BJ (cell line): Measurements from ENCODE around the gene CCDC86. TPM values are rescaled to one million over a fixed set of nuclear protein-coding genes. Genes with fewer than 3 reads are reported as not detected.

Experiments used
- CTCF ChIA-PET: fragments of 350-600 bp; formaldehyde crosslinking; extraction: SDS; loops from one replicate; lab custom pipeline; 2021; ENCODE audit warnings: antibody characterized with exemption, inconsistent platforms; lab: Yijun Ruan, JAX
- POLR2A ChIA-PET: fragments of 300-600 bp; sonication (Branson Sonifier 250); formaldehyde crosslinking; extraction: SDS; loops from one replicate; lab custom pipeline; 2021; ENCODE audit warnings: antibody characterized with exemption; lab: Charles Lee
- DNase-seq: peaks from one replicate; pipeline ENCODE4 v3.0.0-alpha.2; 2011; ENCODE audit warnings: low read depth
- H3K27me3 ChIP-seq: 2 replicates; pipeline ENCODE4 v1.6.0; 2011; ENCODE audit warnings: low read length; ENCODE audit not compliant: control insufficient read depth, insufficient read depth
- H3K36me3 ChIP-seq: 2 replicates; pipeline ENCODE4 v1.5.1; 2011; ENCODE audit warnings: low read length; ENCODE audit not compliant: control insufficient read depth, insufficient read depth
- H3K4me3 ChIP-seq: 2 replicates; pipeline ENCODE4 v1.5.1; 2011; ENCODE audit warnings: low read depth, mild to moderate bottlenecking, control low read depth, low read length
- polyA plus RNA-seq: library from polyadenylated mRNA; depleted of rRNA; stranded (reverse); fragments of >200 nt; gene quantifications from 2 replicates; pipeline ENCODE4 v1.2.3, GENCODE V29; 2011
- TF ChIP-seq, protein P1 (sequence below): IDR thresholded peaks from 2 replicates; pipeline ENCODE4 v1.5.1; 2011; ENCODE audit warnings: low read depth, mild to moderate bottlenecking, control low read depth, inconsistent platforms, low read length, moderate library complexity; ENCODE audit not compliant: insufficient read depth

Gene CCDC86
- polyA plus RNA-seq, 1 experiment = 21.2 TPM

DNA sequence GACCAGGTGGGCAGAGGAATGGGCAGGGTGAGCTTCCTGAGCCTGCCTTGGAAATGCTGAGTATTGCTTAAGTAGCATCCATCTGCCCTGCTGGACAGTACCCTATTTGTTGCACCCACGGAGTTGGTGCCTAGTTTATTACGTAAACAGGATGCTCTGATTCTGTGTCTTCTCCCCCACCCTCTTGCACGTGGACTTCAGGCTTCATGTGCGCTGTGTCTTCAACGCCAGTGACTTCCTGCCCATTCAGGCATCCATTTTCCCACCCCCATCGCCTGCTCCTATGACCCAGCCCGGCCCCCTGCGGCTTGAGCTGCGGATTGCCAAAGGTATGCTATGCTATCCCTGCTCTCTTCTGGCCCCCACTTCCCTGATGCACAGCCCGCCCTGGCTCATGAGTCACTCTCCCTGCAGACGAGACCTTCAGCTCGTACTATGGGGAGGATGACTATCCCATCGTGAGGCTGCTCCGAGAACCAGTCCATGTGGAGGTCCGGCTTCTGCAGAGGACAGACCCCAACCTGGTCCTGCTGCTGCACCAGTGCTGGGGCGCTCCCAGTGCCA lies 31.1 kb downstream of the CCDC86 start:
- peak; percentile 21 for DNase-seq
- TF ChIP-seq, protein P1, sequence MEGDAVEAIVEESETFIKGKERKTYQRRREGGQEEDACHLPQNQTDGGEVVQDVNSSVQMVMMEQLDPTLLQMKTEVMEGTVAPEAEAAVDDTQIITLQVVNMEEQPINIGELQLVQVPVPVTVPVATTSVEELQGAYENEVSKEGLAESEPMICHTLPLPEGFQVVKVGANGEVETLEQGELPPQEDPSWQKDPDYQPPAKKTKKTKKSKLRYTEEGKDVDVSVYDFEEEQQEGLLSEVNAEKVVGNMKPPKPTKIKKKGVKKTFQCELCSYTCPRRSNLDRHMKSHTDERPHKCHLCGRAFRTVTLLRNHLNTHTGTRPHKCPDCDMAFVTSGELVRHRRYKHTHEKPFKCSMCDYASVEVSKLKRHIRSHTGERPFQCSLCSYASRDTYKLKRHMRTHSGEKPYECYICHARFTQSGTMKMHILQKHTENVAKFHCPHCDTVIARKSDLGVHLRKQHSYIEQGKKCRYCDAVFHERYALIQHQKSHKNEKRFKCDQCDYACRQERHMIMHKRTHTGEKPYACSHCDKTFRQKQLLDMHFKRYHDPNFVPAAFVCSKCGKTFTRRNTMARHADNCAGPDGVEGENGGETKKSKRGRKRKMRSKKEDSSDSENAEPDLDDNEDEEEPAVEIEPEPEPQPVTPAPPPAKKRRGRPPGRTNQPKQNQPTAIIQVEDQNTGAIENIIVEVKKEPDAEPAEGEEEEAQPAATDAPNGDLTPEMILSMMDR = no peak
- Histone ChIP-seq H3K4me3 (no peak overlapping the region), H3K36me3 (no peaks in the 10 kb centered on the region), H3K27me3 (no peaks in the 10 kb centered on the region)
- ChIA-PET CTCF (interaction anchor here (0.6 to 4.6 kb wide), 6 partner anchors 12 to 313 kb away, joined by 4 to 21 read pairs (median 8); no protein-coding TSS in a partner anchor), POLR2A (no interaction called here)

DNA sequence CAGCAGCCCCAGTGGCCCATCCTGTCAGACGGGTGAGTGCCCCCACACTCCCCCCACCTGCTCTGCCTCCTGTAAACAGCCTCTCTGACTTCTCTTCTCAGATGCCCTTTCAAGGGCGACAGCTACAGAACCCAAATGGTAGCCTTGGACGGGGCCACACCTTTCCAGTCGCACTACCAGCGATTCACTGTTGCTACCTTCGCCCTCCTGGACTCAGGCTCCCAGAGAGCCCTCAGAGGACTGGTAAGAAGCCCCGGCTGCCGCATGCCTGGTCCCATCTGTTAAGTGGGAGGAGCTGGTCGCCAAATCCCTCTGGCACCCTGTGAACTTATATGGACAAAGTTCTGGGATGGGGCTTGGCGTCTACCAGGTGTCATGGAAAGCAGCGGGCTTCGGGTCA lies 31.6 kb downstream of the CCDC86 start:
- TF ChIP-seq, protein P1 = no peak
- no peak for DNase-seq
- CTCF ChIA-PET = interaction anchor here (0.6 to 4.6 kb wide), 5 partner anchors 14 to 312 kb away, joined by 4 to 21 read pairs (median 11); no protein-coding TSS in a partner anchor
- Histone ChIP-seq H3K27me3 (no peaks in the 10 kb centered on the region), H3K36me3 (no peaks in the 10 kb centered on the region), H3K4me3 (no peak overlapping the region)
- POLR2A ChIA-PET = no interaction called here

DNA sequence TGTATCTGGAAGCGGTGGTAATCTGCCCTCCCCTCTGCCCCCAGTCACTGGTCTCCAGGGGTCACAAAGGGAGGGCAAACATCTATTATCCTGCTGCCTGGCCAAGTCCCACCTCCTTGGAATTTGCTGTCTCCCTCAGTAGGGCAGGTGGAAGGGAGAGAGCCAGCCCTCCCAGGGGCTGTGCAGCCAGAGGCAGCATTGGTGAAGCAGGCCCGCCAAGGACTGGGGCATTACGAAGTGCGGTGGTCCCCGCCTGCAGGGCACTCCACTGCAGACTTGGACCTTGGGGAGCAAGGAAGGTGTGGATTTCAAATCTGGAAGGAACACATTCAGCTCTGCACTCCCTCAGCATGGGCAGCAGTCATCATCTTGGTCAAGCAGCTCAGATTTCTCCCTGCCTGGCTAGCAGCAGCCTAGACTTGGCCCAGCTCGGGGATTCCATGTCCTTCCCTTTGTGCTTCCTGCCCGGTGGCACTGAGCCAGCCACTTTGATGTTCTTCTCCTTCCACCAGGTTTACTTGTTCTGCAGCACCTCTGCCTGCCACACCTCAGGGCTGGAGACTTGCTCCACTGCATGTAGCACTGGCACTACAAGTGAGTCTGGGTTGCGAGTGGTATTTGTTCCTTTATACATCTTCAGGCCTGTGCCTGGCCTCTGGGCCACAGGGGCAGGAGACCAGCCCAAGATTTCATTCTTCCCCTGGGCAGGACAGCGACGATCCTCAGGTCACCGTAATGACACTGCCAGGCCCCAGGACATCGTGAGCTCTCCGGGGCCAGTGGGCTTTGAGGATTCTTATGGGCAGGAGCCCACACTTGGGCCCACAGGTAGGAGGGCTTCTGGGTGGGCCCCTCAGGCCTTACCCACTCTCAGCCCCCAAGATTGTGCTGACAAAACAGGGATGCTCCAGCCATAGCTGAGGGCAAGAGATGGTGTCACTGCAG lies 32.8 kb downstream of the CCDC86 start:
- DNase-seq = no peak
- Histone ChIP-seq H3K4me3 (no peak overlapping the region), H3K36me3 (no peaks in the 10 kb centered on the region), H3K27me3 (no peaks in the 10 kb centered on the region)
- ChIA-PET POLR2A (interaction anchor here (0.6 kb wide), 1 partner anchor 31 kb away, joined by 4 read pairs; no protein-coding TSS in a partner anchor), CTCF (interaction anchor here (0.7 to 1.4 kb wide), 5 partner anchors 13 to 105 kb away, joined by 3 to 5 read pairs (median 3); no protein-coding TSS in a partner anchor)
- TF ChIP-seq, protein P1 = no peak

DNA sequence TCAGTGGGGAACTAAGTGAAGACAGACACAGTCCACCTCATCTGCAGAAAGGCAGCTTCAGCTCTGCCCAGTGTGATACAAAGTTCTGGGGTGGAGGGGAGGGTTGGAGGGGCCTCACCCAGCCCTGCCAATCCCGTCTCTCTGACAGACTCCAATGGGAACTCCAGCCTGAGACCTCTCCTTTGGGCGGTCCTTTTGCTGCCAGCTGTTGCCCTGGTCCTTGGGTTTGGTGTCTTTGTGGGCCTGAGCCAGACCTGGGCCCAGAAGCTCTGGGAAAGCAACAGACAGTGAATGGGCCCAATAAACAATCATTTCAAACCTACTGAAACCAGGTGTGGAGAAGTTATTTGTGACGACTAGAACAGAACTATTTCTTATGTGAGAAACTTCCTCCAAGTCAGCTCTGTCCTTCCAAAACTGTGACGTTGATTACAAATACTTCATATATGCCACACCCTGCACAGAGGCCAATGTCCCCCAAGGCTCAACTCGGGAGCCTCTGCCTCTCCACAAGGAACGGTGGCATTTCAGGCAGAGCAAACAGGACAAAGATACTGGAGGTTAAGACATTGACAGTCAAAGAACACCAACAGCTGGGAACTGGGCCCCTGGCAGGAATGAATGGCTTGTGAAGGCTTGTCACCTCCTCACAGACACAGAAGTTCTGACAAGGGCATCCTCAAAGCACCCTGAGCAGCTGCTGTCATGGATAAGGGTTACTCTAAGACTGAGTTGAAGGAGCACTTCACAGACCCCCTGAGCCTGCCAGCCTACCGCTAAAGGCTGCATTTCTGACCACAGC lies 33.7 kb downstream of the CCDC86 start:
- H3K27me3 ChIP-seq = no peaks in the 10 kb centered on the region
- no peak for DNase-seq
- H3K4me3 ChIP-seq = no peak overlapping the region
- no peaks in the 10 kb centered on the region for H3K36me3 ChIP-seq
- POLR2A ChIA-PET = no interaction called here
- CTCF ChIA-PET = interaction anchor here (0.6 to 1.4 kb wide), 8 partner anchors 12 to 106 kb away, joined by 3 to 10 read pairs (median 4); no protein-coding TSS in a partner anchor
- TF ChIP-seq, protein P1 = no peak
